GM12873 (cell line): Measurements from ENCODE around the gene PFKP.

ENCODE experiments used
- TF ChIP-seq, protein P1 (sequence below): IDR thresholded peaks from 2 replicates; pipeline ENCODE4 v1.5.1; 2012; ENCODE audit warnings: low read depth, mild to moderate bottlenecking, moderate library complexity, low read length, control low read depth; ENCODE audit not compliant: insufficient read depth; ENCODE audit errors: missing control alignments

The PFKP gene

GRCh38 chr10:3074985-3075600, 7.7 kb downstream of the PFKP start:
- TF ChIP-seq, protein P1, sequence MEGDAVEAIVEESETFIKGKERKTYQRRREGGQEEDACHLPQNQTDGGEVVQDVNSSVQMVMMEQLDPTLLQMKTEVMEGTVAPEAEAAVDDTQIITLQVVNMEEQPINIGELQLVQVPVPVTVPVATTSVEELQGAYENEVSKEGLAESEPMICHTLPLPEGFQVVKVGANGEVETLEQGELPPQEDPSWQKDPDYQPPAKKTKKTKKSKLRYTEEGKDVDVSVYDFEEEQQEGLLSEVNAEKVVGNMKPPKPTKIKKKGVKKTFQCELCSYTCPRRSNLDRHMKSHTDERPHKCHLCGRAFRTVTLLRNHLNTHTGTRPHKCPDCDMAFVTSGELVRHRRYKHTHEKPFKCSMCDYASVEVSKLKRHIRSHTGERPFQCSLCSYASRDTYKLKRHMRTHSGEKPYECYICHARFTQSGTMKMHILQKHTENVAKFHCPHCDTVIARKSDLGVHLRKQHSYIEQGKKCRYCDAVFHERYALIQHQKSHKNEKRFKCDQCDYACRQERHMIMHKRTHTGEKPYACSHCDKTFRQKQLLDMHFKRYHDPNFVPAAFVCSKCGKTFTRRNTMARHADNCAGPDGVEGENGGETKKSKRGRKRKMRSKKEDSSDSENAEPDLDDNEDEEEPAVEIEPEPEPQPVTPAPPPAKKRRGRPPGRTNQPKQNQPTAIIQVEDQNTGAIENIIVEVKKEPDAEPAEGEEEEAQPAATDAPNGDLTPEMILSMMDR: no peak

- TF ChIP-seq, protein P1: no peak
Observed at GRCh38 chr10:3076138-3076537, 8.8 kb downstream of the PFKP start.

- TF ChIP-seq, protein P1: no peak
Observed at GRCh38 chr10:3077509-3077908, 10.2 kb downstream of the PFKP start.

DNA sequence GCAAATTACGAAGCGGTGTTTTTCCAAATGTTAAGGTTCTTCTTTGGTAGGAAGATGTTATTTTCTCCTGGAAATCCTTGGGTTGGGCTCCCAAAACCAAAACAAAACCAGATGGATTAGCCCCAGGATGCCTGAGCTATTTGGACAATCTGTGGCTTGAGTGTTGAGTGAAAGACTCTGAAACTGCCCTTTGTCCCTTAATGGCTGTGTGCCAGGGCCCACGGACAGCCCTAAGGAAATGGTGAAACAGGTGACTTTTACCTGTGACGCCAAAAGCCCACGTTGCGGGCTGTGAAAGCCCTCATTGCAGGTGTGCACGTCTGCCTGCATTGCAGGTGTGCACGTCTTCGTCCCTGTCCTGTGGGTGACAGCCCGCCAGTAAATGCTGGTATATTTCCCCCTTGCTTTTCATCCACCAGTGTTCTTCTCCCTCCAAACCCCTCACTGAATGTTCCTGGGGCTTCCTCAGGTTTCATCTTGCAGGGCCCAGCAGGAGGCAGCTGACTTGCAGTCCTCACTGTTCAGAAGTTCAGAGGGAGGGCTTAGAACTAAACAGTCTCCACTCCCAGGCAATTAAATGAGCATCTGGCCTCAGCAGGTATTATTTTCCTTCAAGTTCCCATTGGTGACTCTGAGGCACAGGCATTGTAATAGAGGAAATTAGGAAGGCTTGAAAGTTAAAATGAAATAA, 10.7 kb downstream of the PFKP start:
- TF ChIP-seq, protein P1: no peak

DNA sequence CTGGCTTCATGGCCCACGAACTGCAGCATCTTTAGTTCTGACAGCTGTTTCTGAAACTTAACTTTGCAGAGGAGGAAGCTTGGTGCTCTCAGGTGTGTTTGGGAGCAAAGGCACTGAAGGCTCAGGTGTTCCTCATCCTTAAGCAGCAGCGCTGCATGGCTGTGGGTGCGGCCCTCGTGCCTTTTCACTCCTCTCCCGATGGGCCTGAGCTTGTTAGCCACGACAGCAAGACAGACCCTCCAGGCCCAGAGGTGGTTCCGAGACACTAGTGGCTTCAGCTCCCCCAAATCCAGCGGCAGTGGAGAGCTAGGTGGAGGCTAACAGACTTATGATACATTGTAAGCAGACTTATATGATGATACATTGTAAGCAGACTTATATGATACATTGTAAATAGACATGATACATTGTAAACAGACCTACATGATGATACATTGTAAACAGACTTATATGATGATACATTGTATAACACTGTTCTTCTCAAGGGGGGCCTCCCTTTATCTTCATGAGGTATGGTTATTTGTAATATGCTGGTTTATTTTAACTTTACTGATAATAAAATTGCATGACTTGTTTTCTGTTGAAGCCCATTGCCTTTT, 14.1 kb downstream of the PFKP start:
- TF ChIP-seq, protein P1: no peak

DNA sequence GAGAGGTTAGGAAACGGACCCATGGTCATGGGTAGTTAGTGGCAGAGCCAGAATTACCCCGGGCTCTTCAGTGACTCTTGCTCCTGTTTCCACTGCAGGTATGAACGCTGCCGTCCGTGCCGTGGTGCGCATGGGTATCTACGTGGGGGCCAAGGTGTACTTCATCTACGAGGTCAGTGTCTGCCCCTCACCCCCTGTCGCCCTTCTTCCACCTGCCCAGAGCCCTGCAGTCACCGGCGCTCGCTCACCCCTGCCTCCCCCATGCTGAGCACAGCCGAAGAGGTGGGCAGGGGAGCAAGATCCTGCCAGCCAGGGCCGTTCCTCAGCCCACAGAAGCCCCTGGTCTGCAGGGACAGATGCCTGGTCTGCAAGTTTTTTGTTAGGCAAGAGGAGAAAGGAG, 14.9 kb downstream of the PFKP start:
- TF ChIP-seq, protein P1: no peak

GRCh38 chr10:3085785-3086567, 18.6 kb downstream of the PFKP start:
- TF ChIP-seq, protein P1: no peak
